ENCODE measurements around the gene MROH2A. TPM values are rescaled to one million over a fixed set of nuclear protein-coding genes. Genes with fewer than 3 reads are reported as not detected.
A peak's percentile ranks its signal among the peaks of the same experiment; 100 is the strongest.

The MROH2A gene
- total RNA-seq, 4 donors from 2014 or later, result 0.27 to 1.6 (median 0.35) TPM; not detected in 1

DNA sequence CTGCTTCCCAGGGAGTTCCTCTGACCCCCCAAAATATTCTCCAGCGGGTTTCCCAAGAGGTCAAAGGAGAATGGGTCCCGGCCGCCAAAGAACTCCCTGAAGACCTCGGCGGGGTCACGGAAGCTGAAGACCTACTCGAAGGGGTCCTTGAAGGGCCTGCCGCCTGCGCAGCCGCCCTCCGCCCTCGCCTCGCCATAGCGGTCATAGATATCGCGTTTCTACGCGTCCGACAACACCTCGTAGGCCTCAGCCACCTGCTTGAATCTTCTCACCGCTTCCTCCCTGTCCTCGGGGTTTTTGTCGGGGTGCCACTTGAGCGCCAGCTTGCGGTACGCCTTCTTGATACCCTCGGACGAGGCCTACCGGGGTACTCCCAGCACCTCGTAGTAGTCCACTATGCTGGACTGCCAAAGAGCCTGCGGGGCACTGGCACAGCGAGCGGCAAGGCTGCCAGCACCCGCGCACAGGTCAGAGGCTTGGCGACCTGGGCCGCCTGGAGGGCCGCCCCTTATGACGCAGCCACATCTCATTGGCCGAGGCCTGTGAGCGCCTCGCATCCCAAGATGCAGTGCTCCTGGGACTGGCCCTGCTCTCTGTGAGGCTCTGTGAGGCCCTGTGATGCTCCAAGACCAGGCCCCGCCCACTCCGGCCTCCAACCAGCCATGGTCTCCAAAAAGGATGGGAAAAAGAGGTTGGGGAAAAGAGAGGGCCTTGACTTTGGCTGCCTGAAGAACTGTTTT, 23.1 kb upstream of the MROH2A start:
- Histone ChIP-seq H3K4me3 (no peak overlapping the region), H3K4me1 (peaks cover 0 to 14% (median 3%) of the 10 kb centered on the region in 4 donors), H3K9me3 (peaks cover 0 to 4% (median 2%) of the 10 kb centered on the region in 4 donors), H3K27ac (no peak overlapping the region), H3K27me3 (no peaks in the 10 kb centered on the region), H3K36me3 (no peaks in the 10 kb centered on the region)
- no peak for DNase-seq
- TF ChIP-seq POLR2A (IDR thresholded peaks at IDR 0.05), result no peak
- TF ChIP-seq, protein P1, sequence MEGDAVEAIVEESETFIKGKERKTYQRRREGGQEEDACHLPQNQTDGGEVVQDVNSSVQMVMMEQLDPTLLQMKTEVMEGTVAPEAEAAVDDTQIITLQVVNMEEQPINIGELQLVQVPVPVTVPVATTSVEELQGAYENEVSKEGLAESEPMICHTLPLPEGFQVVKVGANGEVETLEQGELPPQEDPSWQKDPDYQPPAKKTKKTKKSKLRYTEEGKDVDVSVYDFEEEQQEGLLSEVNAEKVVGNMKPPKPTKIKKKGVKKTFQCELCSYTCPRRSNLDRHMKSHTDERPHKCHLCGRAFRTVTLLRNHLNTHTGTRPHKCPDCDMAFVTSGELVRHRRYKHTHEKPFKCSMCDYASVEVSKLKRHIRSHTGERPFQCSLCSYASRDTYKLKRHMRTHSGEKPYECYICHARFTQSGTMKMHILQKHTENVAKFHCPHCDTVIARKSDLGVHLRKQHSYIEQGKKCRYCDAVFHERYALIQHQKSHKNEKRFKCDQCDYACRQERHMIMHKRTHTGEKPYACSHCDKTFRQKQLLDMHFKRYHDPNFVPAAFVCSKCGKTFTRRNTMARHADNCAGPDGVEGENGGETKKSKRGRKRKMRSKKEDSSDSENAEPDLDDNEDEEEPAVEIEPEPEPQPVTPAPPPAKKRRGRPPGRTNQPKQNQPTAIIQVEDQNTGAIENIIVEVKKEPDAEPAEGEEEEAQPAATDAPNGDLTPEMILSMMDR (IDR thresholded peaks at IDR 0.05), result no peak

DNA sequence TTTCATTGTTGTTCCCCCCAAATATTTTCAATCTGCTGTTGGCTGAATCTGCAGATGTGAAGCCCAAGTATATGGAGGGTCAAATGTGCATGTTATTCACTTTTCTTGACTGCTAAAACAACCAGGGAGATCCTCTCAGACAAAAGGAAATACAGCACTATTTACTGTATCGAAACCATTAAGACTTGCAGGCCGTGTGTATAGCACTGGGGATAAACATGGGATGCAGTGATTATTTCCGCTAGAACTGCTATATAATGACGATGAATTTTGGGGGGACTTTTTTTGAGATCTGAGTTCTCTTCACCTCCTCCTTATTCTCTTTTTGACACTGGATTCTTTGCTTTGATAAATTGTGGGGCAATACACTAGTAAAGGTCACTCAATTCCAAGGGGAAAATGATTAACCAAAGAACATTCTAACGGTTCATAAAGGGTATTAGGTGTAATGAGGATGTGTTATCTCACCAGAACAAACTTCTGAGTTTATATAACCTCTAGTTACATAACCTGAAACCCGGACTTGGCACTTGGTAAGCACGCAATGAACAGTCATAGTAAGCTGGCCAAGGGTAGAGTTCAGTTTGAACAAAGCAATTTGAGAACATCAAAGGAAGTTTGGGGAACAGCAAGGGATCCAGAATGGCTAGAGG, 21.6 kb upstream of the MROH2A start:
- H3K36me3 ChIP-seq, result no peaks in the 10 kb centered on the region
- peaks cover 0 to 26% (median 3%) of the 10 kb centered on the region in 4 donors for H3K4me1 ChIP-seq
- TF ChIP-seq, protein P1 (IDR thresholded peaks at IDR 0.05), result no peak
- no peak for TF ChIP-seq POLR2A (IDR thresholded peaks at IDR 0.05)
- no peaks in the 10 kb centered on the region for H3K9me3 ChIP-seq
- peak in 1 of 3 donors; percentile 58 for DNase-seq
- no peaks in the 10 kb centered on the region for H3K27me3 ChIP-seq
- H3K27ac ChIP-seq, result peak overlapping the region in 2 of 4 donors; percentile 34 to 67
- no peak overlapping the region for H3K4me3 ChIP-seq

DNA sequence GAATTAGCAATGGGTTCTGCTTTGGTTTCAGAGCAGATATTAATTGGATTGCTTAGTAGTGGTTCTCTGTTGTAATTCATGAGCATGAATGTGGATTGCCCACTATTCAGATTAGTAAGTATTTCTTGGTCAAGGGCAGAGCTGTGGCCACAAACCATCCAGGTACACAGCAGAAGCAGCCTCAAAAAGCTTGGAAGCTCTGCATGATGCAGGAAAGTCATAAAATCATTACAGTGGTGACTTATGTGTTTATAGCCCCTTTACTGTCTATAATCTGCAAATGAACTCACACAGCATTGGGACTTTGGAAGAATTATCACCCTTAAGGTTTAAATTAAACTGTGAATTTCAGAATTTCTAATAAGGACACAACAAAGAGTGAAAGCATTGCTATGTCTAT, 20.0 kb upstream of the MROH2A start:
- DNase-seq, result no peak
- Histone ChIP-seq H3K27ac (peak overlapping the region in 3 of 4 donors; percentile 14 to 84 (median 34)), H3K27me3 (no peaks in the 10 kb centered on the region), H3K4me1 (peaks cover 0 to 32% (median 3%) of the 10 kb centered on the region in 4 donors), H3K4me3 (peak overlapping the region in 1 of 4 donors; percentile 6), H3K9me3 (no peaks in the 10 kb centered on the region), H3K36me3 (no peaks in the 10 kb centered on the region)
- no peak for TF ChIP-seq POLR2A (IDR thresholded peaks at IDR 0.05)
- TF ChIP-seq, protein P1 (IDR thresholded peaks at IDR 0.05), result no peak

- TF ChIP-seq POLR2A (IDR thresholded peaks at IDR 0.05), result no peak
- TF ChIP-seq, protein P1 (IDR thresholded peaks at IDR 0.05), result no peak
- H3K36me3 ChIP-seq, result no peaks in the 10 kb centered on the region
- no peaks in the 10 kb centered on the region for H3K9me3 ChIP-seq
- no peak for DNase-seq
- H3K27ac ChIP-seq, result peak overlapping the region in 3 of 4 donors; percentile 14 to 84 (median 28)
- peaks cover 0 to 32% (median 3%) of the 10 kb centered on the region in 4 donors for H3K4me1 ChIP-seq
- no peaks in the 10 kb centered on the region for H3K27me3 ChIP-seq
- H3K4me3 ChIP-seq, result no peak overlapping the region
Measured at GRCh38 chr2:233758849-233759248, 19.3 kb upstream of the MROH2A start.

DNA sequence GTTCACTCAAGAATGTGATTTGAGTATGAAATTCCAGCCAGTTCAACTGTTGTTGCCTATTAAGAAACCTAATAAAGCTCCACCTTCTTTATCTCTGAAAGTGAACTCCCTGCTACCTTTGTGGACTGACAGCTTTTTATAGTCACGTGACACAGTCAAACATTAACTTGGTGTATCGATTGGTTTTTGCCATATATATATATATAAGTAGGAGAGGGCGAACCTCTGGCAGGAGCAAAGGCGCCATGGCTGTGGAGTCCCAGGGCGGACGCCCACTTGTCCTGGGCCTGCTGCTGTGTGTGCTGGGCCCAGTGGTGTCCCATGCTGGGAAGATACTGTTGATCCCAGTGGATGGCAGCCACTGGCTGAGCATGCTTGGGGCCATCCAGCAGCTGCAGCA, 18.1 kb upstream of the MROH2A start, which contains the start of gene UGT1A1:
UGT1A1 (plus strand) TSS at position 228 of the 400 bp plus-strand sequence; CDS start at position 246, 18 bp downstream.
- H3K27me3 ChIP-seq, result no peaks in the 10 kb centered on the region
- H3K9me3 ChIP-seq, result no peaks in the 10 kb centered on the region
- peak within 1 kb of the TSS in 3 of 4 donors; percentile 27 to 84 (median 31) for H3K27ac ChIP-seq
- DNase-seq, result no peak
- TF ChIP-seq, protein P1 (IDR thresholded peaks at IDR 0.05), result no peak
- peak in 1 of 2 donors; percentile 13 for TF ChIP-seq POLR2A (IDR thresholded peaks at IDR 0.05)
- no peak within 1 kb of the TSS for H3K4me3 ChIP-seq
- no peaks in the 10 kb centered on the region for H3K36me3 ChIP-seq
- H3K4me1 ChIP-seq, result peaks cover 0 to 32% (median 3%) of the 10 kb centered on the region in 4 donors
